GM19099 (cell line): ENCODE measurements around the gene CA10.

ENCODE experiments used
- POLR2A ChIP-seq: IDR thresholded peaks from 3 replicates; pipeline ENCODE4 v1.6.1; 2011; ENCODE audit warnings: low read depth; ENCODE audit not compliant: insufficient read length; ENCODE audit errors: extremely low read depth

The CA10 gene

DNA sequence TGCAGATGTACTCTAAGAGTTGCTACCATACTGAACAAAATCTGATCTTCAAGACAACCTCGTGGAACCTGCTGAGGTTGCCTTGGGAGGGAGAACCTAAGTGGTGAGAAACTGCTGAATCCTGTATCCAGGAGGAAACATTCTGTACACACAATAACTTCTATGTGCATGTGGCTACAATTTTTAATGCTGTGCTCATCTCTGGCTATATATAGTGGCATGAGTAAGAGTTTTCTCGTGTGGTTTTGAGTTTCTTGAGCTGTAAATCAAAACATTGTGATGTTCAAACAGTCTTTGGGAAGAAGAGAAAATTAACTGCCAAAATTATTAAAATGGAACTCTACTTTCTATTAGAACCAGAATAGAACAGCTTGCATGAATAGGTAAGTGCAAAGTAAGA, 206.8 kb downstream of the CA10 start:
- no peak for TF ChIP-seq POLR2A

GRCh38 chr17:51948128-51948527, 210.4 kb downstream of the CA10 start:
- no peak for TF ChIP-seq POLR2A

DNA sequence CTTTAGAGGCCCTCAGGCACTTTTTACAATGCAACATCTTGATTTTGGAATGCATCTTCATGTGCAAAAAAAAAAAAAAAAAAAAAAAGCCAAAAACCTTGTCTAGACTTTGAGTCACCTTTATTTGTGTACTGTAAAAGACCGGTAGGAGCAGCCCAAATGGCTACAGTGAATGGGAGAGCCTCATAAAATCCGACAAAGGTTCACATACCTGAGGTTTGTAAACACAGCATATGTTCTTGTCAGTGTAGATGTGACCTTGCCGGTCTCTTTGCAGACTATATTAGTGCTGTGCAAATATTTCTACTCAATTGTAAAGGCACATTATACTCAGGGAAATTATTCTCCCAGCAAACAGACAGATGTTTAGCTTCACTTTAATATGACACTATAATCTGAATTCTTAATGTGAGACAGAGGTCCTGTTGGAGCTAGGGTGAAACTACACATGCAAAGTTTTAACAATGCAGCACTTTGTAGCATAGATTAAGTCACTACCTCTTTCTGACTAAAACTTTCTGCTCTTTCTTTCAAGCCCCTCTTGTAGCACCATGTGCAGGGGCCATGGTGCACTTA, 211.3 kb downstream of the CA10 start:
- no peak for TF ChIP-seq POLR2A

DNA sequence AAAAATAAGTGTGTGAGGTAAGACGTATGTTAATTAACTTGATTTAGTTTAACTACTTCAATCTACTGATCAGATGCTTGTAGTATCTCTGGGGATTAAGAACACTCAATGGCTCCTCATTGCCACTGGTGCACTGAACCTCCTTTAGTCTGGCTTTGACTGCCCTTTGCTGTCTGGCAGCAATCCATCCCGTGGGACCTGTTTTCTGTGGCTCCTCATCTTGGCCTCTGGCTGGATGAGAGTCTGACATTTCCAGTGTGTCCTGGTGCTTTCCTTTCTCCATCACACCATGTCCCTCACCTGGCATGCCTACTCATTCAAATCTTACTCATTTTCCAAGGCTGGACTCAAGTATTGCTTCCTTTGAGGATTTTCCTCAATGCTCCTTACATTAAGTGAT, 212.2 kb downstream of the CA10 start:
- no peak for TF ChIP-seq POLR2A

DNA sequence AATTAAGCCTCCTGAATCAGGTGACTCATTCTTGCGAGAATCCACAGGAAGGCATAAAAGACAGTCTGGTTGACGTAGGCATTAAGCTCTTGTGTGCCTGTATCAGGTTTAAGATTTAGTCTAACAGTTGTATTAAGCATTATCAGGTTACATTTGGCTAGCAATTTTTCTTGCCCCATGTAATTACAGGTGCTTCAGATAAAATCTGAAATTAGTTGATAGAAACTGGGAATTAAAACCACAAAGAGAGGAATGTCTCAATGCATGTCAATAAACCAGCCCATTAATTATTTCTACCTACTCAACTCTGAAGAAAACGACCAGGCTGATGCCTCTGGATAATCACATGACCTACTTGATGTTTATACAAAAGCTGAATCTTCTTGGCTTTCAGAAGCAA, 217.2 kb downstream of the CA10 start:
- no peak for TF ChIP-seq POLR2A

DNA sequence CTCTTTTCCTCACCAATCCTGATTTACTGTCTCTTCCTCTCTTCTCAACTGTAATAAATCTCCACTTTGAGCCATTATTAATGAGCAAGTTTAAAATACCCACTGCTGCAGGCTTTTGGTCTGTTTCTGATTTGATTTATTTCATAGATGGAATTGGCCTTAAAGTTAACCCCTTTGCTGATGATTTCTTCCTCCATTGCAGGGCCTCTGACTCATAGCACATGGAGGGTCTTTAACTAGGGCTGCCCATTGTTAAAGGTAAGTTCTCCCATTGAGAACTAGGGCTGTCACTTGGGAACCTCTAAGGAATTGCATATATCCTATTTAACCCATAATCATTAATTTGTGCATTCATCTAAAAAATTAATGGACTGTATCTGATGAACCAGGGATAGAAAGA, 221.2 kb downstream of the CA10 start:
- no peak for TF ChIP-seq POLR2A

DNA sequence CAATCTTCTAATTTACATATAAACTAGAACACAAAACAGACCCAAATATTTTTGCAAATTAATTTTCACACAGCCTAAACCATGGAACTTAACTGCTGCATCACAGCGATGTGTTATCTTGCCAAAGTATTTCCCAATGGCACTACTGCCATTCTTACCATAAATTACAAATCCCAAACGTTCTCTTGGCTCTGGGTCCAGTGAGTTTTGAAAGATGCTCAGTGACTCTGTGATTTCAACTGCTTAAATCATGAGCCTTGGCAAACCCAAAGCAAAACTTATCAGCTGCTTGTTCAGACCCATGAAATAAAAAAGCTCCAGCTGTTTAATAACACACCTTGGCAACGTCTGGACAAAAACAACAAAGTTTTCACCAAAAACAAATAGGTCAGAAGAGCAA, 223.0 kb downstream of the CA10 start:
- no peak for TF ChIP-seq POLR2A

- no peak for TF ChIP-seq POLR2A
These were observed 224.9 kb downstream of the CA10 start for GRCh38 chr17:51933647-51934046.

DNA sequence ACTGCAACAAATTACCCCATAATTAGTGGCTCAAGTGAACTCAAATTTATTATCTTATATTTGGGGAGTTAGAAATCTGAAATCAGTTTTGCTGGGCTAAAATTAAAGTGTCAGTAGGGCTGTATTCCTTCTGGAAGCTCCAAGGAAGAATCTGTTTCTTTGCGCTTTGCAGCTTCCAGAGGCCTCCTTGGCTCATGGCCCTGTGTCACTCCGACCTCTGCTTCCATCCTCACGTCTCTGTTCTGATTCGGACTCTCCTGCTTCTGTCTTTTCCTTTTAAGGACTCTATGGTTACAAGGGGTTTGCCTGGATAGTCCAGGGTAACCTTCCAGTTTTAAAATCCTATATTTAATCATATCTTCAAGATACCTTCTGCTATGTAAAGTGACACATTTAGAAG, 232.1 kb downstream of the CA10 start:
- no peak for TF ChIP-seq POLR2A

DNA sequence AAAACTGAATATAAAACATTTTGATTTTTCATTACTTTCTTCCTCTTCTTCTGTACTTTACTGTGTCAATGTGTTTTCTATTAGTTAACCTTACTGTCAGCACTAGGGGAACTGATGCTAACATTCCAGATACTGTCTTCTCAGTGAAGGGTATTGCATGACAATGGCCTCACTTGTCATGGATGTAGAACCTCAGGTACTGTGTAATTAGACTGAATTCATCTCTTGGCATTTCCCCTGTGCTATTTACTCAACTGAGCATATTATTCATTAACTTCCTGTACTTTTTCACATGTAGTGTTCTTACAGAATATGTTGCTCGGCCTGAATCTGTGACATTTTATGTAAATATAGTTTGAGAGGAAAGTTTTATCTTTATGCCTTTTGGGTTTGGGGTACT, 237.0 kb downstream of the CA10 start:
- no peak for TF ChIP-seq POLR2A

- no peak for TF ChIP-seq POLR2A
These were observed 243.9 kb downstream of the CA10 start for GRCh38 chr17:51914577-51914976.

GRCh38 chr17:51913491-51914205, 244.9 kb downstream of the CA10 start:
- no peak for TF ChIP-seq POLR2A

GRCh38 chr17:51912939-51913338, 245.6 kb downstream of the CA10 start:
- no peak for TF ChIP-seq POLR2A

GRCh38 chr17:51911237-51911636, 247.3 kb downstream of the CA10 start:
- no peak for TF ChIP-seq POLR2A

GRCh38 chr17:51909971-51910370, 248.5 kb downstream of the CA10 start:
- no peak for TF ChIP-seq POLR2A

- TF ChIP-seq POLR2A: no peak
These were observed 249.5 kb downstream of the CA10 start for GRCh38 chr17:51908841-51909537.

- no peak for TF ChIP-seq POLR2A
These were observed 251.5 kb downstream of the CA10 start for GRCh38 chr17:51907041-51907440.

GRCh38 chr17:51904379-51904778, 254.1 kb downstream of the CA10 start:
- no peak for TF ChIP-seq POLR2A
